Measurements from ENCODE around the gene SCD5. TPM values are rescaled to one million over a fixed set of nuclear protein-coding genes. Genes with fewer than 3 reads are reported as not detected.
A peak's percentile ranks its signal among the peaks of the same experiment; 100 is the strongest.
"Not testable (repeated sequence)": the region's sequence is repeated elsewhere in the genome, so short reads cannot be mapped to it uniquely, and the experiment has no call there.

SCD5 gene
- polyA plus RNA-seq (2012; ENCODE audit: insufficient read depth, insufficient read length) = 11.3 TPM

GRCh38 chr4:82798168-82799005 lies at the start of gene SCD5:
Gene SCD5 (minus strand): TSS chr4:82798796. CDS start chr4:82798537, 259 bp downstream.
- DNase-seq (ENCODE audit: low read depth, low spot score) = peak; percentile 88
- peak within 1 kb of the TSS; percentile 73 for H3K4me3 ChIP-seq (ENCODE audit: low read length)

- DNase-seq (ENCODE audit: low read depth, low spot score) = no peak
- no peak overlapping the region for H3K4me3 ChIP-seq (ENCODE audit: low read length)
Observed at GRCh38 chr4:82842593-82842992, 44.0 kb upstream of the SCD5 start.

GRCh38 chr4:82839624-82840023 lies 41.0 kb upstream of the SCD5 start:
- no peak overlapping the region for H3K4me3 ChIP-seq (ENCODE audit: low read length)
- no peak for DNase-seq (ENCODE audit: low read depth, low spot score)

GRCh38 chr4:82833696-82834313 lies 35.2 kb upstream of the SCD5 start:
- H3K4me3 ChIP-seq (ENCODE audit: low read length) = no peak overlapping the region
- DNase-seq (ENCODE audit: low read depth, low spot score) = no peak

GRCh38 chr4:82833060-82833459 lies 34.5 kb upstream of the SCD5 start:
- DNase-seq (ENCODE audit: low read depth, low spot score) = not testable (repeated sequence)

GRCh38 chr4:82825425-82825824 lies 26.8 kb upstream of the SCD5 start:
- DNase-seq (ENCODE audit: low read depth, low spot score) = no peak
- no peak overlapping the region for H3K4me3 ChIP-seq (ENCODE audit: low read length)

More at GRCh38 chr4:82833060-82833459, 34.5 kb upstream of the SCD5 start:
- H3K4me3 ChIP-seq (ENCODE audit: low read length) = not testable (repeated sequence)

GRCh38 chr4:82823062-82823461 lies 24.5 kb upstream of the SCD5 start:
- H3K4me3 ChIP-seq (ENCODE audit: low read length) = no peak overlapping the region
- no peak for DNase-seq (ENCODE audit: low read depth, low spot score)

GRCh38 chr4:82820689-82821088 lies 22.1 kb upstream of the SCD5 start:
- DNase-seq (ENCODE audit: low read depth, low spot score) = no peak
- no peak overlapping the region for H3K4me3 ChIP-seq (ENCODE audit: low read length)

GRCh38 chr4:82818664-82819662 lies 20.4 kb upstream of the SCD5 start:
- DNase-seq (ENCODE audit: low read depth, low spot score) = no peak
- no peak overlapping the region for H3K4me3 ChIP-seq (ENCODE audit: low read length)

GRCh38 chr4:82816874-82817273 lies 18.3 kb upstream of the SCD5 start:
- H3K4me3 ChIP-seq (ENCODE audit: low read length); DNase-seq (ENCODE audit: low read depth, low spot score): not testable (repeated sequence)

- no peak for DNase-seq (ENCODE audit: low read depth, low spot score)
- H3K4me3 ChIP-seq (ENCODE audit: low read length) = no peak overlapping the region
Observed at GRCh38 chr4:82814034-82814433, 15.4 kb upstream of the SCD5 start.

- H3K4me3 ChIP-seq (ENCODE audit: low read length) = no peak overlapping the region
- DNase-seq (ENCODE audit: low read depth, low spot score) = no peak
Observed at GRCh38 chr4:82811838-82812341, 13.3 kb upstream of the SCD5 start.

GRCh38 chr4:82811392-82811791 lies 12.8 kb upstream of the SCD5 start:
- no peak for DNase-seq (ENCODE audit: low read depth, low spot score)
- H3K4me3 ChIP-seq (ENCODE audit: low read length) = no peak overlapping the region

- H3K4me3 ChIP-seq (ENCODE audit: low read length) = no peak overlapping the region
- no peak for DNase-seq (ENCODE audit: low read depth, low spot score)
Observed at GRCh38 chr4:82810176-82810575, 11.6 kb upstream of the SCD5 start.

- H3K4me3 ChIP-seq (ENCODE audit: low read length) = no peak overlapping the region
- DNase-seq (ENCODE audit: low read depth, low spot score) = no peak
Observed at GRCh38 chr4:82809619-82810018, 11.0 kb upstream of the SCD5 start.

GRCh38 chr4:82803746-82804145 lies 5.2 kb upstream of the SCD5 start:
- H3K4me3 ChIP-seq (ENCODE audit: low read length) = no peak overlapping the region
- no peak for DNase-seq (ENCODE audit: low read depth, low spot score)

GRCh38 chr4:82802911-82803310 lies 4.3 kb upstream of the SCD5 start:
- DNase-seq (ENCODE audit: low read depth, low spot score) = no peak
- no peak overlapping the region for H3K4me3 ChIP-seq (ENCODE audit: low read length)

GRCh38 chr4:82801910-82802521 lies 3.4 kb upstream of the SCD5 start:
- no peak overlapping the region for H3K4me3 ChIP-seq (ENCODE audit: low read length)
- no peak for DNase-seq (ENCODE audit: low read depth, low spot score)

Data from Jurkat, Clone E6-1 (cell line).